ENCODE data around the gene PTCRA. TPM values are rescaled to one million over a fixed set of nuclear protein-coding genes. Genes with fewer than 3 reads are reported as not detected.
A peak's percentile ranks its signal among the peaks of the same experiment; 100 is the strongest.

The PTCRA gene
- polyA plus RNA-seq, 2 of the 4 experiments (the other 2 are of a cell fraction), result not detected

DNA sequence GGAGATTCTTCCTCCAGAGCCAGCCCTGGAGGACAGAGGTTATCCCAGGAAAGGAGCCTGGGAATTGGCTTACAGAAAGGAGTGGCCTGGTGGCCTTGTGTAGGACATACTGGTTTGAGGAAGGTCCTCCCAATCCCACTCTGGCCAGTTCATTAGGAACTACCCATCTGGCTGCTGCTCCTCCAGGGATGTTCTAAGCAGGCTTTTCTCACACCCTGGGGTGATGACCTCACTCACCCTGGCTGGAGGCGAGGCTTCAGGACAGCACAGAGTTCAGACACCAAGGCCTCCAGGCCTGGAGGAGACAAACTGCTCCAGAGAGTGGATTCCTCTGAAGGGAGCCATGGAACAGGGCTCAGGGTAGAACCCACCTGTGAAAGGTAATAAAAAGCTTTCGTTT, 53.6 kb downstream of the PTCRA start:
- H3K4me2 ChIP-seq, result no peak overlapping the region
- H3K27ac ChIP-seq, result no peak overlapping the region
- no peak overlapping the region for H3K4me3 ChIP-seq
- H3K9me3 ChIP-seq, result no peaks in the 10 kb centered on the region
- ATAC-seq, result no peak
- ChIA-PET CTCF (interaction anchor here (0.7 to 1.5 kb wide), 3 partner anchors 10 to 174 kb away, joined by 3 to 4 read pairs (median 3); partner anchors contain the start of genes CNPY3 and PEX6), POLR2A (no interaction called here)
- TF ChIP-seq TFCP2L1 (CRISPR knock-in tag; IDR thresholded peaks at IDR 0.05), result no peak
- TF ChIP-seq SREBF2 (IDR thresholded peaks at IDR 0.05), result no peak
- no peak for DNase-seq (ENCODE audit: low read depth in 1 of 2, low spot score in 1 of 2)
- H3K4me1 ChIP-seq, result peaks cover 20% of the 10 kb centered on the region
- 83% methylated on average over 2 of the region's 2 CpGs for WGBS (ENCODE audit: missing lambda C conversion rate)
- no peak for FAIRE-seq

DNA sequence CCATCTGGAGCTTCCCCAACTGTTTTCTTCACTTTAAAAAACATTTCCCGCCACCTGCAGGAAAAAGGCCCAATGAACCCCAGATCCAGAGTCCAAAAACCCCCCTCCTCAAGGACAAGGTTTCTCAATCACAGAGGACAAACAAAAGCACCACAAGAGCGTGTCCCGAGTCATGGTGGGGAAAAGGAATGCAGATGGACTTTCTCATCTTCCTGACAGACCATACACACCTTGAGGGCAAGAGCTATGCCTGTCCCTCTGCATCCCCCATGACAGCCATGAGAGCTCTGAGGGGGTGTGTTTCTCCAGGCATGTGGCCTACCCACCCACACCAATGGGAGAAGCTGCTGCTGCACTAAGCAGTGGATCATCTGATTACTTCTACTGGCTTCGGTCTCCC, 54.1 kb downstream of the PTCRA start:
- H3K9me3 ChIP-seq, result no peaks in the 10 kb centered on the region
- peaks cover 20% of the 10 kb centered on the region for H3K4me1 ChIP-seq
- ATAC-seq, result no peak
- ChIA-PET CTCF (interaction anchor here (0.7 to 1.5 kb wide), 3 partner anchors 9 to 174 kb away, joined by 3 to 4 read pairs (median 3); partner anchors contain the start of genes CNPY3 and PEX6), POLR2A (interaction anchor here (0.5 kb wide), 1 partner anchor 554 kb away, joined by 3 read pairs; no protein-coding TSS in a partner anchor)
- no peak for DNase-seq (ENCODE audit: low read depth in 1 of 2, low spot score in 1 of 2)
- 91% methylated on average over 4 of the region's 4 CpGs for WGBS (ENCODE audit: missing lambda C conversion rate)
- 0 out of 6 replicates have a peak overlapping the region, but pooled peaks of 1 of the 2 experiments have one; percentile 21 for H3K27ac ChIP-seq
- TF ChIP-seq HOXB13 (CRISPR knock-in tag; IDR thresholded peaks at IDR 0.05; ENCODE audit: low read depth) (no peak), SMC3 (IDR thresholded peaks at IDR 0.05) (no peak), NPAS2 (CRISPR knock-in tag; IDR thresholded peaks at IDR 0.05; ENCODE audit: borderline replicate concordance) (no peak), EHF (CRISPR knock-in tag; IDR thresholded peaks at IDR 0.05) (no peak), ESRRA (IDR thresholded peaks at IDR 0.05; ENCODE audit: borderline replicate concordance, low read length) (no peak), JUN (IDR thresholded peaks at IDR 0.05) (no peak), MAFK (IDR thresholded peaks at IDR 0.05; ENCODE audit: partially characterized antibody) (no peak), TFCP2L1 (CRISPR knock-in tag; IDR thresholded peaks at IDR 0.05) (no peak), CEBPB (IDR thresholded peaks at IDR 0.05) (no peak), KDM5A (IDR thresholded peaks at IDR 0.05) (no peak), ZNF302 (CRISPR knock-in tag; IDR thresholded peaks at IDR 0.05) (no peak), HEYL (CRISPR knock-in tag; IDR thresholded peaks at IDR 0.05) (no peak), ZSCAN20 (CRISPR knock-in tag; IDR thresholded peaks at IDR 0.05) (no peak), RAD21 (conservative IDR thresholded peaks at IDR 0.05 in 1 of 2, IDR thresholded peaks at IDR 0.05 in 1 of 2) (no peak)
- TF ChIP-seq, protein P1, sequence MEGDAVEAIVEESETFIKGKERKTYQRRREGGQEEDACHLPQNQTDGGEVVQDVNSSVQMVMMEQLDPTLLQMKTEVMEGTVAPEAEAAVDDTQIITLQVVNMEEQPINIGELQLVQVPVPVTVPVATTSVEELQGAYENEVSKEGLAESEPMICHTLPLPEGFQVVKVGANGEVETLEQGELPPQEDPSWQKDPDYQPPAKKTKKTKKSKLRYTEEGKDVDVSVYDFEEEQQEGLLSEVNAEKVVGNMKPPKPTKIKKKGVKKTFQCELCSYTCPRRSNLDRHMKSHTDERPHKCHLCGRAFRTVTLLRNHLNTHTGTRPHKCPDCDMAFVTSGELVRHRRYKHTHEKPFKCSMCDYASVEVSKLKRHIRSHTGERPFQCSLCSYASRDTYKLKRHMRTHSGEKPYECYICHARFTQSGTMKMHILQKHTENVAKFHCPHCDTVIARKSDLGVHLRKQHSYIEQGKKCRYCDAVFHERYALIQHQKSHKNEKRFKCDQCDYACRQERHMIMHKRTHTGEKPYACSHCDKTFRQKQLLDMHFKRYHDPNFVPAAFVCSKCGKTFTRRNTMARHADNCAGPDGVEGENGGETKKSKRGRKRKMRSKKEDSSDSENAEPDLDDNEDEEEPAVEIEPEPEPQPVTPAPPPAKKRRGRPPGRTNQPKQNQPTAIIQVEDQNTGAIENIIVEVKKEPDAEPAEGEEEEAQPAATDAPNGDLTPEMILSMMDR (IDR thresholded peaks at IDR 0.05), result no peak
- TF ChIP-seq, protein P2, sequence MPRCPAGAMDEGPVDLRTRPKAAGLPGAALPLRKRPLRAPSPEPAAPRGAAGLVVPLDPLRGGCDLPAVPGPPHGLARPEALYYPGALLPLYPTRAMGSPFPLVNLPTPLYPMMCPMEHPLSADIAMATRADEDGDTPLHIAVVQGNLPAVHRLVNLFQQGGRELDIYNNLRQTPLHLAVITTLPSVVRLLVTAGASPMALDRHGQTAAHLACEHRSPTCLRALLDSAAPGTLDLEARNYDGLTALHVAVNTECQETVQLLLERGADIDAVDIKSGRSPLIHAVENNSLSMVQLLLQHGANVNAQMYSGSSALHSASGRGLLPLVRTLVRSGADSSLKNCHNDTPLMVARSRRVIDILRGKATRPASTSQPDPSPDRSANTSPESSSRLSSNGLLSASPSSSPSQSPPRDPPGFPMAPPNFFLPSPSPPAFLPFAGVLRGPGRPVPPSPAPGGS (IDR thresholded peaks at IDR 0.05), result no peak
- TF ChIP-seq, protein P3, sequence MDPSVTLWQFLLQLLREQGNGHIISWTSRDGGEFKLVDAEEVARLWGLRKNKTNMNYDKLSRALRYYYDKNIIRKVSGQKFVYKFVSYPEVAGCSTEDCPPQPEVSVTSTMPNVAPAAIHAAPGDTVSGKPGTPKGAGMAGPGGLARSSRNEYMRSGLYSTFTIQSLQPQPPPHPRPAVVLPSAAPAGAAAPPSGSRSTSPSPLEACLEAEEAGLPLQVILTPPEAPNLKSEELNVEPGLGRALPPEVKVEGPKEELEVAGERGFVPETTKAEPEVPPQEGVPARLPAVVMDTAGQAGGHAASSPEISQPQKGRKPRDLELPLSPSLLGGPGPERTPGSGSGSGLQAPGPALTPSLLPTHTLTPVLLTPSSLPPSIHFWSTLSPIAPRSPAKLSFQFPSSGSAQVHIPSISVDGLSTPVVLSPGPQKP (IDR thresholded peaks at IDR 0.05; ENCODE audit: low read depth, low read length), result no peak
- TF ChIP-seq, protein P4, sequence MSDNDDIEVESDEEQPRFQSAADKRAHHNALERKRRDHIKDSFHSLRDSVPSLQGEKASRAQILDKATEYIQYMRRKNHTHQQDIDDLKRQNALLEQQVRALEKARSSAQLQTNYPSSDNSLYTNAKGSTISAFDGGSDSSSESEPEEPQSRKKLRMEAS (IDR thresholded peaks at IDR 0.05), result no peak
- FAIRE-seq, result no peak
- no peak overlapping the region for H3K4me2 ChIP-seq
- no peak overlapping the region for H3K4me3 ChIP-seq
